Tibial artery (tissue), 4 donors: ENCODE data around the gene S100A10.

Experiments
- DNase-seq, 2 donors: peaks; one replicate each; pipeline ENCODE4 v3.0.0-alpha.2; 2019
- H3K27ac ChIP-seq, 2 donors: fragments of 200-600 bp; sonication (generic) in 1 of 2; 1 replicate in 1 of 2; 2 replicates in 1 of 2; pipeline ENCODE4 v1.5.1; 2018 to 2019; ENCODE audit warnings: mild to moderate bottlenecking in 1 of 2
- H3K27me3 ChIP-seq, 2 donors: fragments of 200-600 bp; sonication (generic) in 1 of 2; one replicate each; pipeline versions ENCODE4 v1.5.1 to v1.6.0; 2016 to 2019
- H3K36me3 ChIP-seq, 3 donors: fragments of 200-600 bp; sonication (generic) in 2 of 3; one replicate each; pipeline ENCODE4 v1.5.1; 2016 to 2019; ENCODE audit warnings: mild to moderate bottlenecking in 2 of 3
- H3K4me1 ChIP-seq, 4 donors: fragments of 200-600 bp; sonication (generic) in 2 of 4; 1 replicate in 3 of 4; 2 replicates in 1 of 4; pipeline ENCODE4 v1.5.1; 2016 to 2019
- H3K4me3 ChIP-seq, 2 donors: fragments of 200-600 bp; sonication (generic) in 1 of 2; 1 replicate in 1 of 2; 2 replicates in 1 of 2; pipeline ENCODE4 v1.5.1; 2018 to 2019; ENCODE audit warnings: mild to moderate bottlenecking in 2 of 2
- H3K9me3 ChIP-seq, 3 donors: fragments of 200-600 bp; sonication (generic) in 1 of 3; one replicate each; pipeline ENCODE4 v1.5.1; 2016 to 2019
- intact Hi-C: fragments of 100-400 bp; cut with DNase I; formaldehyde crosslinking; loops from one replicate; pipeline ENCODE4 v1.15.0; 2023; ENCODE audit warnings: low total_unique reads
- TF ChIP-seq, protein P1 (sequence below), 2 experiments: fragments of 200-600 bp in 1 of 2; fragments of 450-650 bp in 1 of 2; IDR thresholded peaks; one replicate each; pipeline ENCODE4 v1.5.1; 2017 to 2019; ENCODE audit warnings: antibody characterized with exemption in 2 of 2, mild to moderate bottlenecking in 1 of 2, moderate library complexity in 1 of 2

The S100A10 gene

DNA sequence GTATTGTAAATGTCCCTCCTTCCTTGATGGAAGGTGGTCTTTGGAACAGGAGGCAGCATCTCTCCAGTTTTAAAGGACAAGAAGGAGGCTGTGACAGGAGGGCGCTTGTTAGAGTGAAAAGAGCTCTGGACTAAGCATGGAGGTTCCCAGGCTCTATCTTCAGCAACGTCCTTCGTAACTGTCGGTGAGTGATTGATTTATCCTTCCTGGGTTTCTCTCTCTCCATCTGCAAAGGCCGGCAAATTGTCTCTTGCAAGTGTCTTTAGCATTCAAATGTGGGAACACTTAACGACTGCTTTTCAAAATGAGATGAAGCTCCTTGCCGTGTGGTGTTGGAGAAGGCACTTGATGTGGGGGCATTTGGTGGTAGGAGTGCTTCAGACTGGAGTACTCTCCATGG, 27.9 kb upstream of the S100A10 start:
- Histone ChIP-seq H3K27ac (no peak overlapping the region), H3K4me1 (no peaks in the 10 kb centered on the region), H3K27me3 (peaks cover 0 to 3% of the 10 kb centered on the region in 2 donors), H3K4me3 (no peak overlapping the region), H3K9me3 (no peaks in the 10 kb centered on the region), H3K36me3 (no peaks in the 10 kb centered on the region)
- intact Hi-C loops: no loop called here
- no peak for DNase-seq
- TF ChIP-seq, protein P1, sequence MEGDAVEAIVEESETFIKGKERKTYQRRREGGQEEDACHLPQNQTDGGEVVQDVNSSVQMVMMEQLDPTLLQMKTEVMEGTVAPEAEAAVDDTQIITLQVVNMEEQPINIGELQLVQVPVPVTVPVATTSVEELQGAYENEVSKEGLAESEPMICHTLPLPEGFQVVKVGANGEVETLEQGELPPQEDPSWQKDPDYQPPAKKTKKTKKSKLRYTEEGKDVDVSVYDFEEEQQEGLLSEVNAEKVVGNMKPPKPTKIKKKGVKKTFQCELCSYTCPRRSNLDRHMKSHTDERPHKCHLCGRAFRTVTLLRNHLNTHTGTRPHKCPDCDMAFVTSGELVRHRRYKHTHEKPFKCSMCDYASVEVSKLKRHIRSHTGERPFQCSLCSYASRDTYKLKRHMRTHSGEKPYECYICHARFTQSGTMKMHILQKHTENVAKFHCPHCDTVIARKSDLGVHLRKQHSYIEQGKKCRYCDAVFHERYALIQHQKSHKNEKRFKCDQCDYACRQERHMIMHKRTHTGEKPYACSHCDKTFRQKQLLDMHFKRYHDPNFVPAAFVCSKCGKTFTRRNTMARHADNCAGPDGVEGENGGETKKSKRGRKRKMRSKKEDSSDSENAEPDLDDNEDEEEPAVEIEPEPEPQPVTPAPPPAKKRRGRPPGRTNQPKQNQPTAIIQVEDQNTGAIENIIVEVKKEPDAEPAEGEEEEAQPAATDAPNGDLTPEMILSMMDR (IDR thresholded peaks at IDR 0.05): no peak

DNA sequence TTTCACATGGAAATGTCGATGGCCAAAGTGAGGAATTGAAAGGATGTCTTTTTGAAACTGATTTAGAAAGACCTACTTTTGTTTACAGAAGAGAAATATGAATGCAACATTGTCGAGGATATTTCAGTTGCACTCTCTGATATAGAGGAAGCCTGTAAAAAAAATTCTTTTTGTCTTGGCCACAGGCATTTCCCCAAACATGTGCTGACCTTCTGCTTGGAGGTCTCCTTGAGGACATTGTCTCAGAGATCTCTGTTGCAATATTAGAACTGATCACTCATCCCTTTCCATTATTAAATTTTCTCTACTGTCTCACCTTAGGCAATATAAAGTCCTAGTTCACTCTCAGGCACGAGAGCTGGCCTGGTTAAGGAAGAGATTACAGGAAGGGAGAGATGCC, 27.2 kb upstream of the S100A10 start:
- intact Hi-C loops: no loop called here

DNA sequence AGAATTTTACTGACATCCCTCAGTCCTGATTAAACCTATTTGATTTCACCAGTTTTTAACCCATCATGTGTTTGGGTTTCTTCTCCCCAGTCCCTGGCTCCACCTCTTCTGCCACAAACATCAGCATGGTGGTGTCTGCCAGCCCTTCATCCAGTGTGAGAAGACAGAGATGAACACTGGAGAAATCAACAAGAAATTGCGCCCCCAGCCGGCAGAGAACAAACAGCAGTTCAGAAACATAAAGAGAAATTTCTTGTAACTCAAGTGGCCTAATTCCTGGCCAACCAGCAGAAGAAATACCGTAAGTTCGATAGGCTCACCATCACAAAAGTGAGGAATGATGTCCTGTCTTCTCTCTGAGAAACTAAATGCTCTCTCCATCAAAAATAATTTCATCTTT, 24.9 kb upstream of the S100A10 start:
- Histone ChIP-seq H3K4me1 (no peaks in the 10 kb centered on the region), H3K9me3 (no peaks in the 10 kb centered on the region), H3K27me3 (peaks cover 0 to 3% of the 10 kb centered on the region in 2 donors), H3K27ac (no peak overlapping the region), H3K4me3 (no peak overlapping the region), H3K36me3 (no peaks in the 10 kb centered on the region)
- intact Hi-C loops: no loop called here
- DNase-seq: no peak
- TF ChIP-seq, protein P1 (IDR thresholded peaks at IDR 0.05): no peak

More for the DNA sequence above, 27.2 kb upstream of the S100A10 start:
- H3K4me1 ChIP-seq: no peaks in the 10 kb centered on the region
- H3K9me3 ChIP-seq: no peaks in the 10 kb centered on the region
- no peak overlapping the region for H3K27ac ChIP-seq
- peaks cover 0 to 3% of the 10 kb centered on the region in 2 donors for H3K27me3 ChIP-seq
- DNase-seq: no peak
- no peak overlapping the region for H3K4me3 ChIP-seq
- H3K36me3 ChIP-seq: no peaks in the 10 kb centered on the region
- TF ChIP-seq, protein P1 (IDR thresholded peaks at IDR 0.05): no peak

DNA sequence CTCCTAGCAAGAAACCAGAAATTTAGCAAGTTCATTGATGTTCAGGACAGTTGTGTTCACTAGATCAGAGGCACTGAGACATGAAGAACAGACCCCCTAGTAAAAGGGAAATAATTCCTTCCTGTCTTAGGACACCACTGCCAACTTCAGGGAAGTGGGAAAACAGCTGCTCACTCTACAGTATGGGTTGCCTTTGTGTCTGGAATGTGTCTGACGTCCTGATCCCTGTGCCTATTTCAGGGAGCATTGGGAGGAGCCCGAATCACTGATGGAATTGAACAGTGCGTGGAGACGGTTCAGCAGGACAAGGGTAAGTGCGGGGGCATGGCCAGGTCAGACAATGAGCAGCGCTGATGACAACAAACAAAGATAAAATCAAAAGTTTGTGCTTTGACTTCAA, 22.1 kb upstream of the S100A10 start:
- DNase-seq: no peak
- Histone ChIP-seq H3K4me3 (no peak overlapping the region), H3K4me1 (no peaks in the 10 kb centered on the region), H3K27ac (no peak overlapping the region), H3K27me3 (peaks cover 0 to 9% of the 10 kb centered on the region in 2 donors), H3K9me3 (no peaks in the 10 kb centered on the region), H3K36me3 (no peaks in the 10 kb centered on the region)
- TF ChIP-seq, protein P1 (IDR thresholded peaks at IDR 0.05): no peak
- intact Hi-C loops: no loop called here

DNA sequence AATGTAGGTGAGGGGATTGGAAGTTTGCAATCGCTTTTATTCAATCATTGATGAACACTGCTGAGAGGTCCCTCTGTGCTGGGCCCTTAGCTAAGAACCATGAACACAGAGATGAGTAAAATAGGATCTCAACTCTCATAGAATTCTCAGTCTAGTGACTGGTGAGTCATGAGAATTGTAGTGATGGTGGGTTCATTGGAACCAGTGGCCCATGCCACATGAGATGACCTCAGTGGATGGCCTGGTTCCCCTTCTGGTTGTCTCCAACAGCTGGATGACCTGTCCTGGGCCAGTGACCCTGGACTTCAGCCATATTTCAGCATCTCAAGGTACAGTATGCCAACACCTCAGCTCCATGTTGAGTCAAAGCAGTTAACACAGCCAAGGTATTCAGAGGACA, 21.3 kb upstream of the S100A10 start:
- intact Hi-C loops: no loop called here
- Histone ChIP-seq H3K4me3 (no peak overlapping the region), H3K9me3 (no peaks in the 10 kb centered on the region), H3K27me3 (peaks cover 0 to 9% of the 10 kb centered on the region in 2 donors), H3K27ac (no peak overlapping the region), H3K36me3 (no peaks in the 10 kb centered on the region), H3K4me1 (no peaks in the 10 kb centered on the region)
- no peak for DNase-seq
- TF ChIP-seq, protein P1 (IDR thresholded peaks at IDR 0.05): no peak

DNA sequence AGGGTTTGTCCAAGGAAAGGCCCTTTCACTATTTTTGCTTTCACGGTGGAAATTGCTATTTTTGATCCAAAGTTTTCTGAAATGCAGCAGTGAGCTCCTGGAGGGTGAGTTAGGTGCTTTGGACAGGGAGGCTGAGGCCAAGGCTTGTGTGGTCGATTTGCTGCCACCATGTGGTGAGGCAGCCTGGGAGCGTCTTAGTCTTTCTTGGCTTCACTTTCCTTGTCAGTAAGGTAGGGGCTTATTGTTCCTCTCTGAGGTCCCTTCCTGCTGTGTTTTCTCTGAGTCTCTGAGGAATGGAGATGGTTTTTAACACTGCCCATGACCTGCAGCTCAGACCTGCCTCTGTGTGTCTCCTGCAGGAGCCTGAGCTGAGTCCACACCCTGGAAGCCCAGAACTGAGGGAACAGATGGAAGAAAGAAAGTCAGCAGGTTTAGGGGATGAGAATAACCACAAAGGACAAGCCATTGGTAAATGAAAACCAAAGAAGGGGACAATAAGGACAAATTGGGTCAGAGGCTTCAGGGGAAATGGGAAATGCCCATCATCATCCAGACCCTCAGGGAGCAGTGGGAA, 20.1 kb upstream of the S100A10 start:
- intact Hi-C loops: no loop called here
- Histone ChIP-seq H3K27me3 (peaks cover 0 to 16% of the 10 kb centered on the region in 2 donors), H3K9me3 (no peaks in the 10 kb centered on the region), H3K4me1 (no peaks in the 10 kb centered on the region), H3K4me3 (no peak overlapping the region), H3K36me3 (no peaks in the 10 kb centered on the region), H3K27ac (no peak overlapping the region)
- TF ChIP-seq, protein P1 (IDR thresholded peaks at IDR 0.05): peak in 1 of 2 experiments; percentile 19
- no peak for DNase-seq
